ENCODE data around the gene INPP5J.
"Not testable (repeated sequence)": the region's sequence is repeated elsewhere in the genome, so short reads cannot be mapped to it uniquely, and the experiment has no call there.

INPP5J gene

GRCh38 chr22:31087744-31088215 is 35.0 kb upstream of the INPP5J start:
- DNase-seq, result no peak

GRCh38 chr22:31088233-31088986 is 34.4 kb upstream of the INPP5J start:
- no peak for DNase-seq

- DNase-seq, result peak; percentile 33
These were observed 33.3 kb upstream of the INPP5J start for GRCh38 chr22:31089160-31090100.

GRCh38 chr22:31090217-31091085 is 32.3 kb upstream of the INPP5J start:
- DNase-seq, result no peak

- DNase-seq, result no peak
These were observed 31.4 kb upstream of the INPP5J start for GRCh38 chr22:31091106-31091975.

GRCh38 chr22:31092161-31092560 is 30.6 kb upstream of the INPP5J start:
- no peak for DNase-seq

GRCh38 chr22:31093086-31093850 is 29.5 kb upstream of the INPP5J start:
- DNase-seq, result no peak

- no peak for DNase-seq
These were observed 28.7 kb upstream of the INPP5J start for GRCh38 chr22:31094021-31094551.

- no peak for DNase-seq
These were observed 28.0 kb upstream of the INPP5J start for GRCh38 chr22:31094741-31095140.

GRCh38 chr22:31095637-31096249 is 27.0 kb upstream of the INPP5J start:
- DNase-seq, result no peak

- DNase-seq, result no peak
These were observed 26.0 kb upstream of the INPP5J start for GRCh38 chr22:31096657-31097279.

- DNase-seq, result not testable (repeated sequence)
These were observed 25.2 kb upstream of the INPP5J start for GRCh38 chr22:31097539-31097938.

GRCh38 chr22:31097941-31098631 is 24.7 kb upstream of the INPP5J start:
- DNase-seq, result no peak

- no peak for DNase-seq
These were observed 24.1 kb upstream of the INPP5J start for GRCh38 chr22:31098632-31099110.

GRCh38 chr22:31099386-31099785 is 23.4 kb upstream of the INPP5J start:
- no peak for DNase-seq

- no peak for DNase-seq
These were observed 22.7 kb upstream of the INPP5J start for GRCh38 chr22:31099841-31100761.

GRCh38 chr22:31100762-31101525 is 21.8 kb upstream of the INPP5J start:
- no peak for DNase-seq

Data from DMS53 (cell line).